ENCODE data around the gene SNX18. TPM values are rescaled to one million over a fixed set of nuclear protein-coding genes. Genes with fewer than 3 reads are reported as not detected.

Gene SNX18
- total and polyA plus RNA-seq, 10 of the 15 experiments (the other 5 are each of a cell fraction or from before 2014, with no cell fraction given): 0.27 to 1.7 (median 0.47) TPM

GRCh38 chr5:54577937-54578653 is 60.5 kb downstream of the SNX18 start (continued):
- no peak for TF ChIP-seq CUX1 (IDR thresholded peaks at IDR 0.05; ENCODE audit: insufficient replicate concordance, low read depth, low read length)
- no peak for TF ChIP-seq CHD4 (IDR thresholded peaks at IDR 0.05)
- TF ChIP-seq PAX8 (IDR thresholded peaks at IDR 0.05): no peak
- no peak for TF ChIP-seq PML (IDR thresholded peaks at IDR 0.05; ENCODE audit: low read length)
- TF ChIP-seq RB1 (IDR thresholded peaks at IDR 0.05; ENCODE audit: borderline replicate concordance): no peak
- TF ChIP-seq KLF5 (IDR thresholded peaks at IDR 0.05; ENCODE audit: partially characterized antibody): no peak
- TF ChIP-seq RUNX3 (IDR thresholded peaks at IDR 0.05; ENCODE audit: low read length): no peak
- no peak for TF ChIP-seq SMAD1 (IDR thresholded peaks at IDR 0.05; ENCODE audit: low read depth, partially characterized antibody)
